DOHH2 (cell line): ENCODE measurements around the gene CDH1.

Source experiments
- EZH2phosphoT487 ChIP-seq: fragments of 200-600 bp; sonication (generic); IDR thresholded peaks from 2 replicates; pipeline ENCODE4 v1.6.1; 2017; ENCODE audit warnings: borderline replicate concordance, mild to moderate bottlenecking, antibody characterized with exemption, low read length, moderate library complexity, mixed read lengths
- TF ChIP-seq, protein P1 (sequence below): fragments of 200-600 bp; sonication (generic); IDR thresholded peaks from one replicate; pipeline ENCODE4 v1.5.1; 2014; ENCODE audit warnings: antibody characterized with exemption, mild to moderate bottlenecking, low read depth, low read length; ENCODE audit not compliant: poor library complexity, severe bottlenecking

DNA sequence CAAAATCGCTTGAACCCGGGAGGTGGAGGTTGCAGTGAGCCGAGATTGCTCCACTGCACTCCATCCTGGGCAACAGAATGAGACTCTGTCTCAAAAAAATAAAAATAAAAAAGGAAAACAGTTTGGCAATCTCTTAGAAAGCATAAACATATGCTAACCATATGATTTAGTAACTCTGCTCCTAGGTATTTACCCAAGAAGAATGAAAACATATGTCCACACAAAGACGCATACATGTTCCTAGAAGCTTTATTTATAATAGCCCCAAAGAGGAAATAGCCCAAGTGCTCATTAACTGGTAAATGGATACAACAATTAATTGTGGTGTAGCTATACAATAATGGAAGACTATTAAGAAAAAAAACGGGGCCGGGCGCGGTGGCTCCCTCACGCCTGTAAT, 18.5 kb upstream of the CDH1 start:
- TF ChIP-seq, protein P1, sequence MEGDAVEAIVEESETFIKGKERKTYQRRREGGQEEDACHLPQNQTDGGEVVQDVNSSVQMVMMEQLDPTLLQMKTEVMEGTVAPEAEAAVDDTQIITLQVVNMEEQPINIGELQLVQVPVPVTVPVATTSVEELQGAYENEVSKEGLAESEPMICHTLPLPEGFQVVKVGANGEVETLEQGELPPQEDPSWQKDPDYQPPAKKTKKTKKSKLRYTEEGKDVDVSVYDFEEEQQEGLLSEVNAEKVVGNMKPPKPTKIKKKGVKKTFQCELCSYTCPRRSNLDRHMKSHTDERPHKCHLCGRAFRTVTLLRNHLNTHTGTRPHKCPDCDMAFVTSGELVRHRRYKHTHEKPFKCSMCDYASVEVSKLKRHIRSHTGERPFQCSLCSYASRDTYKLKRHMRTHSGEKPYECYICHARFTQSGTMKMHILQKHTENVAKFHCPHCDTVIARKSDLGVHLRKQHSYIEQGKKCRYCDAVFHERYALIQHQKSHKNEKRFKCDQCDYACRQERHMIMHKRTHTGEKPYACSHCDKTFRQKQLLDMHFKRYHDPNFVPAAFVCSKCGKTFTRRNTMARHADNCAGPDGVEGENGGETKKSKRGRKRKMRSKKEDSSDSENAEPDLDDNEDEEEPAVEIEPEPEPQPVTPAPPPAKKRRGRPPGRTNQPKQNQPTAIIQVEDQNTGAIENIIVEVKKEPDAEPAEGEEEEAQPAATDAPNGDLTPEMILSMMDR: no peak
- no peak for TF ChIP-seq EZH2phosphoT487
